ENCODE results near the gene PSMD13.
"Not testable (repeated sequence)": the region's sequence is repeated elsewhere in the genome, so short reads cannot be mapped to it uniquely, and the experiment has no call there.

PSMD13 gene

DNA sequence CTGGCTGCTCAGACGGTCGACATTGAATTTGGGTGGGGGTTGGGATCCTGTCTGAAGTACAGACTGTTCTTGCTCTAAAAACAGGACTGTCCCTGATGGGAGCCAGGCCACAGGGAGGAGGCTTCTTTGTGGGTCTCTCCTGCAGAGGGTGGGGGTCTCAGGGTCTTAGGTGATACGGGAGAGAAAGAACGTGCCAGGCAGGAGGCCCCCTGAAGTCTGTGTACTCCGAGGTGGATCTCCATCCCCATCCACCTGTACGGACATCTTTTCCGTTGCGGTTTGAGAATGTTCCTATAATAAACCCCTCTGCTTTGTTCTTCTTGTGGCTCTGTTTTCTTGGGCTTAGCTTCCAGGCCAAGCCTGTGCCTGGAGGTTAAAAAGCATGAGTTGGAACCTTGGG is 15.9 kb downstream of the PSMD13 start:
- DNase-seq = no peak

DNA sequence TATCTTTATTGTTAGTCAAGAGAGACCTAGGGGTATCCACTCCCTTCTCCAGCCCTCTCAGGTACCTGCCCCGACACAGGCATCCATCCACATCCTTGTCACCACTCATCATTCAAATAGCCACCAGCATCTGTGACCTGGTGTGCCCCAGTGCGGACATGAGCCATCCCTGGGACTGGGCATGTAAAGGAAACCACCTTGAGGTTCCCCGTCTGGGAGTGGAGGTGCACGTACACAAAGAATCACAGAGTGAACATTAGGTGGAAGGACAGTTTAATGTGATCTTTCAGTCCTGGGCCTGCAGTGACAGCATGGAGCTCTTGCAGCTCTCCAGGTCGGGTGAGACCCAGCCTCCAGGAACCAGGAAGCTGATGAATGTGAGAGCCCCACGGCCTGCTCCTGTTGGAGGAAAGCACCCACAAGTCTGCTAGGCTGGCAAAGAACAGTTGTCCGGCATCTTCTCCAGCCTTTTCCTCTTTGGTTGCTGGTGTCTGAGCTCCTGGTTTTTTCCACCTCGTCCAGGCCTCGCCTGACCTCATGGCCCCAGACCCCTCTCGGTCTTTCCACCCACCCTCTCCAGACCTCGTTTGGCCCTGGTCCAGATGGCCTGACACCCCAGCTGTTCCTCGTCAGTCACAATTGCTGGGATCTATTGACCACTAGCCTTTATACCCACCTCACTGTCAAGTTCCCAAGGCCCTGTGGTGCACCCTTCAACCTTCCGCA is 16.5 kb downstream of the PSMD13 start:
- DNase-seq = no peak

DNA sequence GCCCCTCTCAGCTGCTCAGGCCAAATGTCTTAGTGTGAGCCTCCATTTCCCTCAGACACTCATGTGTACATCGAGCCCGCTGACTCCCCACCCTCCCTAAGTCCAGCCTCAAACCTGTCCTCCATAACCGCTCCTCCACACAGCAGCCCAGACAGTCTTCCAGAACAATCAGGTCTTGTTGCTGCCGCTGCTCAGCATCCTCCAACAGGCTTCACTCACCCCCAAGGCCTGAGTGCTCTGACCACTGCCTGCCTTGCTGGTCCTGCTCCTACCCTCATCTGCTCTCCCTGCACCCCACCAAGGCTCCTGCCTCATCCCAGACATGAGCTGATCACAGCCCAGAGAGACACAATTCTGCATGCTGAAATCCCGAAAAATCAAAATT is 17.1 kb downstream of the PSMD13 start:
- DNase-seq = no peak

DNA sequence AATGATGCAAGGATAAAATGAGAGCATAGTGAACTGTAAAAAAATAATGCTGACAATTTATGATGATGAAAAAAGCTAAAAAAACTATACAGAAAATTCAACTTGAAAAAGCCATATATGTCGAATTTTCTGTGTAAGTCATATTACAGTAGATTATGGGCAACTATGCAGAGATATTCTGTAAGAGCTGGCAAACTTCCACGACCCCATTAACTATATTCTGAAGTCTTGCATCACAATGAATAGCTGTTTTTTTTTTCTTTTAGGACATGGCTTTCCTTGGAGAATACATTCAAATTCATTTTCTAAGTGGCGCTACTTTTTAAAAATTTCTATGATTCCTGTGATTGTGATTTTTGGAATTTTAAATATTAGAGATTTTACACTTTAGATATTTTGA is 18.4 kb downstream of the PSMD13 start:
- DNase-seq = no peak

DNA sequence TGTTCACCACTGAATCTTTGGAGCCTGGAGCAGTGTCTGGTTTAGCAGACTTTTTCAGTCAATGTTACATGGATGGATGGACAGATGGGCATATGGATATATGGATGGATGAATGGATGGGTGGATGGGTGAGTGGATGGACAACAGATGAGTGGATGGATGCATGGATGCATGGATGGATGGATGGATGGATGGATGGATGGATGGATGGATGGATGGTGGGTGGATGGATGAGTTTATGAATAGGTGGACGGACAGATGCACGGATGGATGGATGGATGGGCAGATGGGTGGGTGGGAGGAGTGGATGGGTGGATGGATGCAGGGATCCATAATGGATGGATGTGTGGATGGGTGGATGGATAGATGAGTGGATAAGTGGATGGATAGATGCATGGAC is 19.0 kb downstream of the PSMD13 start:
- no peak for DNase-seq

DNA sequence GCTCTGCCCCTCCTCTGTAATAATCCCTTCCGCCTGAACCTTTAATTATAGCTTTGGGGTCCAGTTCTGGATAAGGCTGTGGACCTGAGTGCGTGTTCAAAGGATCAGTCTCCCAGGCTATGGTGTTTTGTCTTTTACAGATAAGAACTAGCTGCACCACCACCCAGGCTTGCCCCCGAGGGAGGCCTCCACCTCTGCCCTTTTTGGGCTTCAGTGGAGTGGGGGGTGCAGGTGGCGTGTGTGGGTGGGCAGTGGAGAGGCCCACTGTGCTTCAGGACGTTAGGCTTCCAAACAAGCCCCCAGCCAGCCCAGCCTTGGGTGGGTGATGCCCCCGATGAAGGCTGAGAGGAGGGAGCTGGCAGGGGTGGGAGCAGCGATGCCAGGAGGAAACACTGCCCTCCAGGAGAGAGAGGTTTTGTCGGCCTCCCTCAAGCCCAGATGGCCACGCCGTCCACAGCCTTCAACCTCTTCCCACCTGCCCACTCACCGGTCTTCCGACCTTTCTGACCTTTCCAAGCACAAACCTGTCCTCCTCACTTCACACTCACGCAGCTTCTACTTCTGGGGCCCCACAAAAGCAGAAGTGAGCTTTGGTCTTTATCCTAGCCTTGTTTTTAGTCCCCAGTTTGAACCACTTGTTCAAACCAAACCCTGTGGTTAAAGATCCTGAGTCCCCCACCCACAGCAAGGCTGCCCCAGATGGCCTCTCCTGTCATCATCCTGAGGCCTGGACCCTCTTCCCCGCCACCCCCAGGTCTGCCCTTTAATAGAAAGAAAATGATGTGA is 20.4 kb downstream of the PSMD13 start:
- no peak for DNase-seq

DNA sequence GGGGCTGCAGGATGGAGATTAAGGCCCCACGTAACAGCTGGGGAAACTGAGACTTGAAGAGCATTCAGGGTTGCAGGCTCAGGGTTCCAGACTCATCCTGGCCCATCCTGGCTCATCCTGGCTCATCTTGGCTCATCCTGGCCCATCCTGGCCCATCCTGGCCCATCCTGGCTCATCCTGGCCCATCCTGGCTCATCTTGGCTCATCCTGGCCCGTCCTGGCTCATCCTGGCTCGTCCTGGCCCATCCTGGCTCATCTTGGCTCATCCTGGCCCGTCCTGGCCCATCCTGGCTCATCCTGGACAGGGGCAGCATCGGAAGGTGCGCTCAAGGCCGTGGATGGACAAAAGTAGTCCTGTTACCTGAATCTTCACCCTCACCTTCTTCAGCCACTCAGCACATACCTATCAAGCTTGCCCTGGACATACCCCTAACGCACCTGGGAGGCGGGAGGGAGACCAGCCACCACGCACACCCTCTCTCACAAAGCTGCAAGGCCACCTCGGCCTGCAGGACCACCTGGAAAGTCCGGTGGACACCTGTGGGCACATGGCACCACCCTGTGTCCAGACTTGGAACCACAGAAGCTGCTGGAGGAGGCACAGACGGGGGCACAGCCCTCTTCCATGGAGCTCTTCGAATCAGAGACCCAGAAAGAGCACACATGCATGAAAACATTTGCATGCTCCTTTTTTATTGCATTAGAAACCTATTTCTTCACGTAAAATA is 21.2 kb downstream of the PSMD13 start:
- no peak for DNase-seq

DNA sequence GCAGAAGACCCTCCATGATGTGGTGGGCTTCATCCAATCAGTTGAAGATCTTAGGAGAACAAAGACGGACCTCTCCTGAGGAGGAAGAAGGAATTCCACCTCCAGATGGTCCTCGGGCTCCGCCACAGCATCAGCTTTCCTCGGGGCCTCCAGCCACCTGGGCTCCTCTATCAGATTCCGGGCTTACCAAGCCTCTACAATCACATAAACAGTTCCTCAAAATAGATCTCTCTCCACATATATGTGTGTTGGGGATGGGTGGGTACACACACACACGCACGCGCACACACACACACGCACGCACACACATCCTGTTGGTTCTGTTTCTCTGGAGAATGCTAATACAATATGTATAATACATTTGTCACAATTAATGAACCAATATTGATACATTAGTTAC is 22.6 kb downstream of the PSMD13 start:
- no peak for DNase-seq

DNA sequence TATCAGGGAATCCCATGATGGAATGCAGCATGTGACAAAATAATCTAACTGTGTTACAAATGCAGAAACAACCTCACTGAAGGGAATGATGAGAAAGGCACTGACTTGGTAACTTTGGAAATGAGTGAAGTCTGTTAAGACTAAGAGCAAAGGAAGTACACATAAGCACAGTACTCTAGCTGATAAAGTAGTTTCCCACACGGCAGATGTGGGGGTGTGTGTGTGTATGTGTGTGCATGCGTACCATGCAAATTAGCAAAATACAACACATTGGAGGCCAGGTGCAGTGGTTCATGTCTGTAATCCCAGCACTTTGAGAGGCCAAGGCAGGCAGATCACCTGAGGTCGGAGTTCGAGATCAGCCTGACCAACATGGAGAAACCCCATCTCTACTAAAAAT is 24.8 kb downstream of the PSMD13 start:
- no peak for DNase-seq

DNA sequence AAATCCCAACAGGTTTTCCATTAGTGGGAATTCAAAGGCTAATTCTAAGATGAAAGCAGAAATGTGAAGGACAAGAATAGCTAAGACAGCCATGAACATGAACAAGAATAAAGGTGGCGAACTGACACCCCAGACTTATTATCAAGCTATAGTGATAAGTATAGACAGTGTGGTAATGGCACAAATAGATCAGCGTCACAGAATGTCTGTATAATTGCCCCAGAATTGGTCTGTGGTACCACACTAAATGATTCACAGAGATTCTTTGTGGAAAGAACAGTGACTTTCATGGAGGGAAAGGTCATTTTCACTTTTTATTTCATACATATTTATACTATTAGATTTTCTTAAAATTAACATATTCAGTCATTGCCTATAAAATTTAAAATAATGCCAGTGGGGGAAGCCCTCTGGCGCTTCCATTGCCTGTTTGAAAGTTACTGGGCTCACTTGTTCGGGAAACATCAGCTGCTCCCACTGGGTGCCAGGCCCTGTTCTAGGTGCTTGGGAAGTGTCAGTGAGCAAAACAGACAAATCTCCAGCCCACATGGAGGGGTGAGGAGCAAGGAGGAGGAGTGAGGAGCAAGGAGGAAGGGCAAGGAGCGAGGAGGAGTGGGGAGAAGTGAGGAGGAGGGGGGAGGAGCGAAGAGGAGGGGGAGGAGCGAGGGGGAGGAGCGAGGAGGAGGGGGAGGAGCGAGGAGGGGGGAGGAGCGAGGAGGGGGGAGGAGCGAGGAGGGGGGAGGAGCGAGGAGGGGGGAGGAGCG is 30.1 kb downstream of the PSMD13 start:
- no peak for DNase-seq

DNA sequence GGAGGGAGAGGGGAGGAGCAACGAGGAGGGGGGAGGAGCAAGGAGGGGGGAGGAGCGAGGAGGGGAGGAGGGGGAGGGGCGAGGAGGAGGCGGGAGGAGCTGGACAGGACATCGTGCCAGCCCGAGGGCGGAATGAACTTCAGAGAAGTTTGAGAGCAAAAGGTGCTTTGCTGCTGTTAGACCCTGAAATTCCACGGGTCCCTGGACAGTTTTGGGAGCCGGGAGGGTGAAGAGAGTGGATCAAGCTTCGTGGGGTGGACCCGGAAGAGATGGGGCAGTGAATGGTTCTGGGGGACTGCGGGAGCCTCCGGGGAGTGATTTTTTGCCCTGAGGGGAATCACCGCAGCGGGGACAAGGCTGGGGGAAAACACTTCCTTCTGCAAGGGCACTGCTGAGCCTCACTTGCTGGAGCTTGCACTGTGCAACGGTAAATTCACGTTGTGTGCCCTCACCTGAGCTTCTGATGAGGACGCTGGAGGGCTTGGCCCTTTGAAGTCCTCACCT is 30.8 kb downstream of the PSMD13 start:
- no peak for DNase-seq

DNA sequence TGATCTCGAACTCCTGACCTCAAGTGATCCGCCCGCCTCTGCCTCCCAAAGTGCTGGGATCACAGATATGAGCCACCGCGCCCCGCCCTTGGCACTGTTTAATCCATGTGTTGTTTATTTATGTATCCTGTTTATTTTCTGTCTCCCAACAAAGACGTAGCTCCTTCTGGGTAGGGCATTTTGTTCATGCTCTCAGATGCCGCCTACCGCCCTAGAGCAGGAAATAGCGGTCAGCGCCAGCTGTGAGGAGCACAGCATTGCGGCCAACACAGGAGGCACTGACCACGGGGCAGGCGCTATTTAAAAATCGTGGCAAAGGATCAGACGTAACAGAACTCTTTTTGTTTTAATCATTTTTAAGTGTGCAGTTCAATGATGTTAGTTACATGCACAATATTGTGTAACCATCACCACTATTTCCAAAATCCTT is 32.0 kb downstream of the PSMD13 start:
- DNase-seq = not testable (repeated sequence)

DNA sequence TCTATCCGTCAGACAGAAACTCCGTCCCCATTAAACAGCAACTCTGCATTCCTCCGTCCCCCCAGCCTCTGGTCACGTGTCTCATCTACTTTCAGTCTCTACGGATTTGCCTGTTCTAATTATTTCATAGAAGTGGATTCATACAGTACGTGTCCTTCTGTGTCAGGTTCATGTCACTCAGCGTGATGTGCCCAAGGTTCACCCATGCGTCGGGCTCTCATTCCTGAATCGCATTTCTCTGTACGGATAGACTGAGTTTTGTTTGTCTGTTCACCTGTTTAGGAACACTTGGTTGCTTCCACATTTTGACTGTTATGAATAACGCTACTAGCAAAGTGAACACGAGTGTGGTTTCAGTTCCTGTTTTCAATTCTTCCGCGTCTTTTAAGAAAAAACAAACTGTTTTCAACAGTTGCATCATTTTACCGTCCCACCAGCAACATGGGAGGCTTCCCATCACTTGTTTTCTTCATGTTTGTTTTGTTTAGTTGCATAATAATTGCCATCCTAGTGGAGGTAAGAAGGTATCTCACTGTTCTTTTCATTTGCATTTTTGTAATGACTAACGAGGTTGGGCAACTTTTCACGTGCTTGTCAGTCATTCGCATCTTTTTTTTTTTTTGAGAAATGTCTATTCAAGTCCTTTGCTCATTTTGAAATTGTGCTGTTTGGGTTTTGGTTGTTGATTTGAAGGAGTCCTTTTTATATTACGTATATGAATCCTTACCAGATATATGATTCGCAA is 32.5 kb downstream of the PSMD13 start:
- DNase-seq = no peak

DNA sequence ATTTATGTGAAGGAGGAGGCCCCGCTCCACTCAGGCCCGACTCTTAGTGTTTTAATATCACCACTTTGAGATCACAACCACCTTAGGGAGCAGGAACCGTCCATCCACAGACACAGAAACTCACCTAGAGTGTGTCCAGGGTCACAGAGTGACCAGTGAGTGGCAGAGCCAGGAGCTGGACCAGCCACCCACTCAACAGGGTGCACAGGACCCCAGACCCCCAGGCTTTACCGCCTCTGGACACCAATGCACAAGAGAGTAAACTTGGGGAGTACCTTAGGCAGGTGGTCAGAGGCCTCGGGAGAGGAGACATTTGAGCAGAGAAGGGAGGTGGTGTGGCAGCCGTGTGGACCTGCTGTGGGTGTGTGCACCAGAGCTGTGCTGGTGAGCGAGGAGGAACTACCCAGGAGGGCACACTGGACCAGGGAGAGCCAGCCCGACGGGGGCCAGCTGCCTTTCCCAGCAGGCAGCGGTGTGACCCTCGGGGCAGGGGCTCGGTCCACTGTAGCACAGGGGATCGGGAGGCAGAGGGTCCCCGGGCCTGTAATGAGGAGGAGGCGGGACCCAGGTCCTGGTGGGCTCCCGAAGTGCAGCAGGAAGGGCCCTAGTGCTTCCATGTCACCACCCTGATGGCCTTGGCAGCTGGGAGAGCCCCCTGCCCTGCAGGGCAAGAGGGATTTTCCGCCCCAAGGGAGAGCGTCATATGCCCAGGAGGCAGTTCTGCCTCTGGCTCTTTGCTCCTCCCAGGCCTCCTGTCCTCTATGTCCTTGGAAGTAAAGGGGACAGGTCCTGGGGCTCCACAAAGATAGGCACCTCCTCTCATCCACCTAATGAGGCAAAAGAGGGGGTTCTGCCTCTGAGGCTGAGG is 33.9 kb downstream of the PSMD13 start:
- DNase-seq = no peak

DNA sequence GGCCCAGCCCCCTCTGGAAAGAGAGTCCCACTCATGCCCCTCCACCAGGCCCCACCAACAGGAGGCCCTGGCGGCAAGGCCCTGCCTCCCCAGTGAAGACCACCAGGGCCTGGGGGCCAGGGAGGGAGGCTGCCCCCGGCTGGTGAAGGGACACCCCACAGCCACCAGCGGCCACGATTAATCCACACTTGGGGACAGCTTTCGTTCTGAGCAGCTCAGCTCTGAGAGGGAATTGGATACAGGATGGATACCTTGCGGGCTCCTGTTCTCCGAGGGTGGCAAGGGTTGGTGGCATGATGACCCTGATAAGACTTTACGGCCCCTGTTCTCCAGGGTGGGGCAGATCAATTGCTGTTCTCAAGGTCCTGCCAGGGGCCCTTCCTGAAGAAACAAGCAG is 34.5 kb downstream of the PSMD13 start:
- DNase-seq = no peak

DNA sequence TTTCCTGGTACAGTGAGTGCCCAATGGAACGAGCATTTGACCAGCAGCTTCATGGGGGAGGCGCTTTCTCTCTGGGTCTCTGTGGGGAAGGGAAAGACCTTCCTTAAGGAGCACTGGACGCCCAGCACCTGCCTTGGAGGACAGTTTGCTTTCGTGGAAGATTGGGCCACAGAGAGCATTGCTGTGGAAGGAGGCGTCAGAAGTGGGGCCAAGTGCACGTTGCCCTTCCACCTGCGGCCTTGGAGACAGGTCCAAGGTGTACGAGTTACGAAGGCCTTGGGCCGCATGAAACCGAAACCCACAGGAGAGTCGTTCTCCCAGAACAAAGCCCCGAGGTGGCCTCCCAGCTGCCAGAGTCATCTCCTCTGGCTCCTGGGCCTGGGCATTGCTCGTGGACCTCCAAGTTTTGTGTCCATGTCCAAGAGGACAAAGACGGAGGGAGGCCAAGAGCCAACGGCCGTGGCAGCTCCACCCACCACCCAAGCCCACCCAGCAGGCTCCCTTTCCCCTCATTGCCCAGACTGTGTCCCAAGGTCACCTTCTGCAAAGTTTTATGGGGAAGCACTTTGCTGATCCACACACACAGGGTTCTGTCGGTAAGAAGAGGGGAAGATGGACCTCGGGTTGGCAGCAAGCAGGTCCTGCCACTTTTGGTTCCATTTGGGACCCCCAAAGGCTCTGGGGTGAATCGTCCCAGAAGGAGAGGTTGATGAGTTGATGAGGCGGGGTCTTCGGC is 35.6 kb downstream of the PSMD13 start:
- no peak for DNase-seq

DNA sequence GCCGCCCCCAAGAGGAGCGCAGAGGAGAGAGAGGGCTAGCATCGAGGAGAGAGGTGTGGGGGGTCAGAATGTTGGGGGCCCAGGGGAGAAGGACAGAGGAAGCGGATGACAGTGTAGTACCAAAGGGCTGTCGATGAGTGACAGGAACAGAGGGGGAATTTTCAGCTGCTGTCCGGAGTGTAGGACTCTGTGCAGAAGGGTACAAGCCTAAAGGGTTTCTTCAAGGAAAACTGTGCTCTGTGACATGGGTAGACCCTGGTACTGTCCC is 36.1 kb downstream of the PSMD13 start:
- no peak for DNase-seq

DNA sequence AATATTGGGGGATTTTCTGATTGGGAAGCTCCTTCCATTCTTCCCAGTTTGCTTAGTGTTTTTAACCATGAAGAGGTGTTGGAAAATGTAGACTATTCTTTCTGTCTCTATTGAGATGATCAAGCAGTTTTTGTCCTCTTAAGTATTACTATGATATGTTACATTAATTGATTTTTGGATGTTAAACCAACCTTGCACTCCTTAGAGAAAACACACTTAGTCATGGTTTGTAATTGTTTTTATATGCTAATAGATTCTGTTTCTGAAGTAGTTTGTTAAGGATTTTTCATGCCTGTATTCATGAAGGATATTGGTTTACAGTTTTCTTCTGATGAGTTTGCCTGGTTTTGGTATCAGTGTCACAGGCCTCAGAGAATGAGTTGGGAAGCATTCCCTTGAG is 39.4 kb downstream of the PSMD13 start:
- DNase-seq = no peak

DNA sequence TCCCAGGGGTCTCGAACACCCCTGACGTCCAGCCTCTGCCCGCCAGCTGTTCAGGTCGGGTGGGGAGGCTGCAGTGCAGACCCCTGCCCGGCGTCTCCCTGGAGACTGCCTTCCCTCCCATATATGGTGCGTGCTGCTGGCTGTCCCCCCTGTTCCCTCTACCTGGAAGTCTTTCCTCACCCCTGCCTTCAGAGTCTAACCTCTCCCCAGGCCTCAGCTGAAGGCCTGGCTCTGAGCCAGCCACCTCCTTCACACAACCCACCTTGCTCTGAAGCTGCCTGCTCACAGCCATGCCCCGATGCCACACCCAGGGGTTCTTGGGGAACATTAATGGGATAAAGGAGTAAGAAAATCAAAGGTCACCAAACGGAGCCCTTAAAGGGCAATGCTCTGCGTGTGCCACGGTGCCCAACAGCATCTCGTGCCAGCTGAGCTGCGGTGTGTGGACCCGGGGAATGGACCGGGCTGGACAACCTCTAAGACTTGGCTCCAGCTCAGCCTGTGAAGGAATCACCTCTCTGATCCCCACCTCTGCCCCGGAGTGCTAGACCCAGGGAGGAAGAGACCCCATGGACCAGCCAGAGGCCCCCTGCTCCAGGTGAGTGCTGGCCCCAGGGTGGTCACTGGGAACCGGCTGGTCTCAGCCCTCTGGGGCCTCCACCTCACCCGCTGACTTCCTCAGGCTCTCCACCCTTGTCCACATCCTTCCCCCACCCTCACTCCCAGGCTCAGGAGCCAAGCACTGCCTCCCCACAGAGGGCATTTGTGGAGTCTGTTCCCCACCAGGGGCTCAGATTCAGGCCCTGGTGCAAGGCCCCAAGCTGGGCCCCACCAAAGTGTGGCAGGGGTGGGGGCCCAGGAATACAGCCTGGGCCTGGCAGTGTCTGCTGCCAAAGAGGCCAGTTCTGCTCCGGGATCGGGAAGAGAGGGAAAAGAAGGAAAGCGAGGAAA is 41.5 kb downstream of the PSMD13 start, which contains the start of gene NLRP6:
NLRP6 (plus strand) TSS at position 407 of the 951 bp plus-strand sequence; CDS start at position 570, 163 bp downstream.
- DNase-seq = no peak

All from NCI-H1436 (cell line).